IMR-90 (cell line): ENCODE data around the gene FRMPD4. TPM values are rescaled to one million over a fixed set of nuclear protein-coding genes. Genes with fewer than 3 reads are reported as not detected.

Source experiments
- ATAC-seq: fragments of 200-7000 bp; cut with Tn5 transposase; 2 replicates; pipeline ENCODE4 v1.9.1; 2020; ENCODE audit warnings: low read depth, mild to moderate bottlenecking, moderate library complexity
- BruUV-seq: library from RNA; stranded (reverse); fragments of 400-500 nt; replicated peaks from 2 replicates; lab custom pipeline; 2021; lab: Mats Ljungman, UMichigan
- CTCF ChIA-PET: fragments of 300-600 bp; formaldehyde crosslinking; extraction: SDS; loops from one replicate; lab custom pipeline; 2021; ENCODE audit warnings: antibody characterized with exemption; lab: Yijun Ruan, JAX
- POLR2A ChIA-PET: fragments of 300-600 bp; sonication (Branson Sonifier 250); formaldehyde crosslinking; loops from one replicate; lab custom pipeline; 2022; ENCODE audit warnings: antibody characterized with exemption; ENCODE audit not compliant: unreplicated experiment; lab: Charles Lee
- DNase-seq: peaks from one replicate; pipeline ENCODE4 v3.0.0; 2013
- H2AFZ ChIP-seq: replicated peaks from 2 replicates; pipeline ENCODE3; 2013; ENCODE audit warnings: low read length, mild to moderate bottlenecking; ENCODE audit not compliant: poor library complexity
- H2AK5ac ChIP-seq: 2 replicates; pipeline ENCODE4 v1.6.1; 2013; ENCODE audit warnings: low read depth, low read length, inconsistent platforms
- H2AK9ac ChIP-seq: replicated peaks from 2 replicates; pipeline ENCODE3; 2013; ENCODE audit warnings: mild to moderate bottlenecking, low read depth, low read length, moderate library complexity; ENCODE audit not compliant: poor library complexity
- H2BK120ac ChIP-seq: 2 replicates; pipeline ENCODE4 v1.6.1; 2013; ENCODE audit warnings: low read depth, low read length, inconsistent platforms
- H2BK15ac ChIP-seq: 3 replicates; pipeline ENCODE4 v1.6.1; 2013; ENCODE audit warnings: low read depth, low read length, inconsistent platforms
- H2BK20ac ChIP-seq: 2 replicates; pipeline ENCODE4 v1.6.1; 2013; ENCODE audit warnings: low read depth, mild to moderate bottlenecking, inconsistent platforms, low read length, moderate library complexity
- H2BK5ac ChIP-seq: 2 replicates; pipeline ENCODE4 v1.6.1; 2013; ENCODE audit warnings: mild to moderate bottlenecking, low read depth, low read length, inconsistent platforms; ENCODE audit not compliant: poor library complexity, severe bottlenecking
- H3K14ac ChIP-seq: replicated peaks from 2 replicates; pipeline ENCODE4 v1.6.1; 2013; ENCODE audit warnings: low read depth, low read length, inconsistent platforms
- H3K18ac ChIP-seq: 2 replicates; pipeline ENCODE4 v1.6.1; 2013; ENCODE audit warnings: low read depth, low read length, control low read depth
- H3K23ac ChIP-seq: 2 replicates; pipeline ENCODE4 v1.6.1; 2013; ENCODE audit warnings: low read depth, low read length, inconsistent platforms
- H3K27ac ChIP-seq: 2 replicates; pipeline ENCODE4 v1.5.1; 2013; ENCODE audit warnings: mild to moderate bottlenecking, control low read depth, low read length; ENCODE audit not compliant: insufficient read depth
- H3K27me3 ChIP-seq: 2 replicates; pipeline ENCODE4 v1.6.1; 2013; ENCODE audit warnings: low read length; ENCODE audit not compliant: control insufficient read depth, insufficient read depth
- H3K36me3 ChIP-seq: 2 replicates; pipeline ENCODE4 v1.6.1; 2013; ENCODE audit warnings: low read length, mixed read lengths; ENCODE audit not compliant: control insufficient read depth, insufficient read depth
- H3K4ac ChIP-seq: 2 replicates; pipeline ENCODE4 v1.6.1; 2013; ENCODE audit warnings: low read depth, low read length, inconsistent platforms
- H3K4me1 ChIP-seq: 2 replicates; pipeline ENCODE4 v1.6.1; 2013; ENCODE audit warnings: low read length, mixed read lengths; ENCODE audit not compliant: control insufficient read depth, insufficient read depth
- H3K4me2 ChIP-seq: 2 replicates; pipeline ENCODE4 v1.6.1; 2013; ENCODE audit warnings: low read depth, mild to moderate bottlenecking, control low read depth, low read length, moderate library complexity
- H3K4me3 ChIP-seq: 2 replicates; pipeline ENCODE4 v1.5.1; 2013; ENCODE audit warnings: low read depth, mild to moderate bottlenecking, control low read depth, low read length, moderate library complexity; ENCODE audit not compliant: insufficient read depth
- H3K56ac ChIP-seq: 2 replicates; pipeline ENCODE4 v1.6.1; 2013; ENCODE audit warnings: low read length, inconsistent platforms; ENCODE audit not compliant: insufficient read depth; ENCODE audit errors: extremely low read depth
- H3K79me1 ChIP-seq, 2 experiments: 2 replicates each; pipeline ENCODE4 v1.6.1; 2013; ENCODE audit warnings: low read length in 2 of 2, inconsistent platforms in 1 of 2, low read depth in 1 of 2
- H3K9ac ChIP-seq: 2 replicates; pipeline ENCODE4 v1.6.1; 2013; ENCODE audit warnings: low read depth, low read length, control low read depth
- H3K9me1 ChIP-seq: 2 replicates; pipeline ENCODE4 v1.6.1; 2013; ENCODE audit warnings: low read length, inconsistent platforms; ENCODE audit not compliant: insufficient read depth
- H3K9me3 ChIP-seq: 2 replicates; pipeline ENCODE4 v1.6.1; 2013; ENCODE audit warnings: low read length; ENCODE audit not compliant: control insufficient read depth, insufficient read depth
- H4K20me1 ChIP-seq: 2 replicates; pipeline ENCODE4 v1.6.1; 2013; ENCODE audit warnings: low read length, inconsistent platforms; ENCODE audit not compliant: insufficient read depth
- H4K5ac ChIP-seq: 2 replicates; pipeline ENCODE4 v1.6.1; 2013; ENCODE audit warnings: mild to moderate bottlenecking, low read depth, low read length, control low read depth
- H4K8ac ChIP-seq, 2 experiments: 2 replicates each; pipeline ENCODE4 v1.6.1; 2013; ENCODE audit warnings: low read depth in 2 of 2, low read length in 2 of 2, control low read depth in 1 of 2, inconsistent platforms in 1 of 2
- H4K91ac ChIP-seq: 2 replicates; pipeline ENCODE4 v1.6.1; 2013; ENCODE audit warnings: low read depth, low read length, inconsistent platforms; ENCODE audit not compliant: insufficient read depth
- BHLHE40 ChIP-seq: fragments of 150-350 bp; IDR thresholded peaks from 2 replicates; pipeline ENCODE4 v1.6.1; 2016; ENCODE audit warnings: mild to moderate bottlenecking, low read depth, low read length
- CEBPB ChIP-seq: IDR thresholded peaks from 2 replicates; pipeline ENCODE4 v1.6.1; 2012; ENCODE audit warnings: low read depth, low read length, improper control_type of control experiment
- CHD1 ChIP-seq: IDR thresholded peaks from 2 replicates; pipeline ENCODE4 v1.6.1; 2012; ENCODE audit warnings: low read depth, low read length, improper control_type of control experiment
- FOS ChIP-seq: fragments of 150-350 bp; IDR thresholded peaks from 2 replicates; pipeline ENCODE4 v1.6.1; 2016; ENCODE audit warnings: low read depth, low read length
- MAFK ChIP-seq: IDR thresholded peaks from 2 replicates; pipeline ENCODE4 v1.6.1; 2012; ENCODE audit warnings: low read depth, low read length, improper control_type of control experiment
- MAZ ChIP-seq: IDR thresholded peaks from 2 replicates; pipeline ENCODE4 v1.6.1; 2012; ENCODE audit warnings: low read depth, mild to moderate bottlenecking, low read length, improper control_type of control experiment, moderate library complexity, borderline replicate concordance
- MXI1 ChIP-seq: IDR thresholded peaks from 2 replicates; pipeline ENCODE4 v1.6.1; 2012; ENCODE audit warnings: low read depth, mild to moderate bottlenecking, low read length, moderate library complexity, borderline replicate concordance
- NFE2L2 ChIP-seq: fragments of 150-350 bp; IDR thresholded peaks from 2 replicates; pipeline ENCODE4 v1.6.1; 2016; ENCODE audit warnings: low read depth, mild to moderate bottlenecking, low read length
- POLR2A ChIP-seq: IDR thresholded peaks from 2 replicates; pipeline ENCODE4 v1.6.1; 2012; ENCODE audit warnings: mild to moderate bottlenecking, low read depth, low read length
- RAD21 ChIP-seq: IDR thresholded peaks from 2 replicates; pipeline ENCODE4 v1.6.1; 2012; ENCODE audit warnings: low read length, improper control_type of control experiment
- RCOR1 ChIP-seq: IDR thresholded peaks from 2 replicates; pipeline ENCODE4 v1.6.1; 2012; ENCODE audit warnings: mild to moderate bottlenecking, low read length, improper control_type of control experiment; ENCODE audit not compliant: insufficient replicate concordance
- RFX5 ChIP-seq: IDR thresholded peaks from 2 replicates; pipeline ENCODE4 v1.8.0; 2012; ENCODE audit warnings: low read depth, mild to moderate bottlenecking, low read length, moderate library complexity
- SMC3 ChIP-seq: fragments of 150-350 bp; IDR thresholded peaks from 2 replicates; pipeline ENCODE4 v1.6.1; 2016; ENCODE audit warnings: low read depth, mild to moderate bottlenecking, antibody characterized with exemption, low read length, moderate library complexity
- WGBS, 2 experiments: methylation state at CpG; one replicate each; pipeline versions ENCODE4 v1.1.5 to v1.1.7; 2013; ENCODE audit warnings: missing lambda C conversion rate in 2 of 2; ENCODE audit not compliant: insufficient read length in 1 of 2; ENCODE audit errors: extremely low coverage in 2 of 2; 5-methylcytosine and 5-hydroxymethylcytosine counted together
- dilution Hi-C: fragments of 300-500 bp; cut with HindIII; formaldehyde crosslinking; loops from one replicate; pipeline ENCODE4 v1.14.3; 2018; ENCODE audit warnings: low sequenced_read_pairs; ENCODE audit not compliant: unreplicated experiment
- in situ Hi-C: fragments of 300-500 bp; cut with MboI; formaldehyde crosslinking; loops from 3 replicates; pipeline ENCODE4 v1.14.3; 2019; ENCODE audit warnings: low sequenced_read_pairs, inconsistent platforms, mixed read lengths
- intact Hi-C: fragments of 100-400 bp; cut with micrococcal nuclease; formaldehyde crosslinking; loops from 2 replicates; pipeline ENCODE4 v1.10.0; 2022
- polyA plus RNA-seq, 3 experiments: library from polyadenylated mRNA; depleted of rRNA; stranded (reverse); fragments of >200 nt; gene quantifications; 2 replicates each; pipeline ENCODE4 v1.2.3, GENCODE V29; 2012; ENCODE audit warnings: low replicate concordance in 1 of 3
- total RNA-seq: library from RNA; depleted of rRNA; stranded (reverse); fragments of >200 nt; gene quantifications from 2 replicates; pipeline ENCODE4 v1.2.3, GENCODE V29; 2012
- TF ChIP-seq, protein P1 (sequence below): fragments of 150-350 bp; IDR thresholded peaks from 2 replicates; pipeline ENCODE4 v1.6.1; 2017; ENCODE audit warnings: mild to moderate bottlenecking, antibody characterized with exemption, low read length, low read depth
- TF ChIP-seq, protein P2 (sequence below): conservative IDR thresholded peaks from 2 replicates; pipeline ENCODE4 v1.5.1; 2012; ENCODE audit warnings: mild to moderate bottlenecking, low read depth, low read length, improper control_type of control experiment
- TF ChIP-seq, protein P3 (sequence below): fragments of 150-350 bp; IDR thresholded peaks from 2 replicates; pipeline ENCODE4 v1.6.1; 2016; ENCODE audit warnings: low read depth, mild to moderate bottlenecking, low read length, moderate library complexity, borderline replicate concordance

FRMPD4 gene
- total and polyA plus RNA-seq, 2 of the 4 experiments (the other 2 are of a cell fraction) = 0.53 to 1.1 TPM

DNA sequence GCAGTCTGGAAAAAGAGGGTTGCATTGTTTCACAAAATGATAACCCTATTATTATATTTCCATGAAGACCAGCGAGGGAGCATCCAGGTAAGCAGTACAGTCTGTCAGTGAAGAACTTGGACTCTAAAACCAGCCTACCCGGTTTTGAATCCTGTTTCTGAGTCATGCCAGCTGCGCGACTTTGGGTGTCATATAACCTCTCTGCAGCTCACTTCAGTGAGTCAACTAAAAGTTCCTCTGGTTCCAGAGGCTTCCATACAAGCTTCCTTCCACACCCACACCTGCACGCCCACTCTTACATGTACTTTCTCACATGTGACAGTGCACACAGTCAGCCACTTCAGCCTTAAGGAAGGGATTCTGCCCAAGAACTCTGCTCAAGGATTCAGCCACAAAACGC lies 603.1 kb downstream of the FRMPD4 start:
- DNase-seq (no peak), ATAC-seq (no peak)
- Histone ChIP-seq H3K4me2 (no peak overlapping the region), H2BK15ac (no peak overlapping the region), H3K56ac (no peak overlapping the region), H3K23ac (no peak overlapping the region), H2BK20ac (no peak overlapping the region), H3K27ac (no peak overlapping the region), H2BK5ac (no peak overlapping the region), H3K4me1 (no peaks in the 10 kb centered on the region), H3K27me3 (no peaks in the 10 kb centered on the region), H3K9me3 (peaks cover 2% of the 10 kb centered on the region; the same call in 1 of the 2 replicates), H2AFZ (no peak overlapping the region), H3K9me1 (no peaks in the 10 kb centered on the region), H3K36me3 (no peaks in the 10 kb centered on the region), H4K91ac (no peak overlapping the region), H2AK5ac (no peak overlapping the region), H2AK9ac (no peak overlapping the region), H4K5ac (no peak overlapping the region), H3K4ac (no peak overlapping the region), H3K14ac (no peak overlapping the region), H3K9ac (no peak overlapping the region), H4K8ac (no peak overlapping the region), H3K18ac (no peak overlapping the region), H3K79me1 (no peaks in the 10 kb centered on the region), H3K4me3 (no peak overlapping the region), H2BK120ac (no peak overlapping the region), H4K20me1 (no peaks in the 10 kb centered on the region)
- dilution Hi-C loops (no loop called here), in situ Hi-C loops (no loop called here), intact Hi-C loops (no loop called here)
- ChIA-PET POLR2A (no interaction called here), CTCF (no interaction called here)
- TF ChIP-seq, protein P1, sequence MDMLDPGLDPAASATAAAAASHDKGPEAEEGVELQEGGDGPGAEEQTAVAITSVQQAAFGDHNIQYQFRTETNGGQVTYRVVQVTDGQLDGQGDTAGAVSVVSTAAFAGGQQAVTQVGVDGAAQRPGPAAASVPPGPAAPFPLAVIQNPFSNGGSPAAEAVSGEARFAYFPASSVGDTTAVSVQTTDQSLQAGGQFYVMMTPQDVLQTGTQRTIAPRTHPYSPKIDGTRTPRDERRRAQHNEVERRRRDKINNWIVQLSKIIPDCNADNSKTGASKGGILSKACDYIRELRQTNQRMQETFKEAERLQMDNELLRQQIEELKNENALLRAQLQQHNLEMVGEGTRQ = no peak
- TF ChIP-seq, protein P2, sequence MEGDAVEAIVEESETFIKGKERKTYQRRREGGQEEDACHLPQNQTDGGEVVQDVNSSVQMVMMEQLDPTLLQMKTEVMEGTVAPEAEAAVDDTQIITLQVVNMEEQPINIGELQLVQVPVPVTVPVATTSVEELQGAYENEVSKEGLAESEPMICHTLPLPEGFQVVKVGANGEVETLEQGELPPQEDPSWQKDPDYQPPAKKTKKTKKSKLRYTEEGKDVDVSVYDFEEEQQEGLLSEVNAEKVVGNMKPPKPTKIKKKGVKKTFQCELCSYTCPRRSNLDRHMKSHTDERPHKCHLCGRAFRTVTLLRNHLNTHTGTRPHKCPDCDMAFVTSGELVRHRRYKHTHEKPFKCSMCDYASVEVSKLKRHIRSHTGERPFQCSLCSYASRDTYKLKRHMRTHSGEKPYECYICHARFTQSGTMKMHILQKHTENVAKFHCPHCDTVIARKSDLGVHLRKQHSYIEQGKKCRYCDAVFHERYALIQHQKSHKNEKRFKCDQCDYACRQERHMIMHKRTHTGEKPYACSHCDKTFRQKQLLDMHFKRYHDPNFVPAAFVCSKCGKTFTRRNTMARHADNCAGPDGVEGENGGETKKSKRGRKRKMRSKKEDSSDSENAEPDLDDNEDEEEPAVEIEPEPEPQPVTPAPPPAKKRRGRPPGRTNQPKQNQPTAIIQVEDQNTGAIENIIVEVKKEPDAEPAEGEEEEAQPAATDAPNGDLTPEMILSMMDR = no peak
- TF ChIP-seq NFE2L2 (no peak), MAFK (no peak), CEBPB (no peak), RFX5 (no peak), FOS (no peak), RAD21 (no peak), BHLHE40 (no peak), MXI1 (no peak), CHD1 (no peak), POLR2A (no peak), RCOR1 (no peak), SMC3 (no peak), MAZ (no peak)
- TF ChIP-seq, protein P3, sequence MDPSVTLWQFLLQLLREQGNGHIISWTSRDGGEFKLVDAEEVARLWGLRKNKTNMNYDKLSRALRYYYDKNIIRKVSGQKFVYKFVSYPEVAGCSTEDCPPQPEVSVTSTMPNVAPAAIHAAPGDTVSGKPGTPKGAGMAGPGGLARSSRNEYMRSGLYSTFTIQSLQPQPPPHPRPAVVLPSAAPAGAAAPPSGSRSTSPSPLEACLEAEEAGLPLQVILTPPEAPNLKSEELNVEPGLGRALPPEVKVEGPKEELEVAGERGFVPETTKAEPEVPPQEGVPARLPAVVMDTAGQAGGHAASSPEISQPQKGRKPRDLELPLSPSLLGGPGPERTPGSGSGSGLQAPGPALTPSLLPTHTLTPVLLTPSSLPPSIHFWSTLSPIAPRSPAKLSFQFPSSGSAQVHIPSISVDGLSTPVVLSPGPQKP = no peak
- no CpG with 5 or more reads among the region's 6 CpGs for WGBS, 2 experiments
- no TSS peak for BruUV-seq
